OCI-LY7 (cell line): ENCODE data around the gene COBL.

ENCODE experiments used
- CTCF ChIP-seq: fragments of 200-600 bp; sonication (generic); conservative IDR thresholded peaks from 2 replicates; pipeline ENCODE4 v1.5.1; 2014; ENCODE audit warnings: mild to moderate bottlenecking, antibody characterized with exemption, low read length, moderate library complexity, mixed read lengths
- EZH2phosphoT487 ChIP-seq: fragments of 200-600 bp; sonication (generic); IDR thresholded peaks from 2 replicates; pipeline ENCODE4 v1.6.1; 2018; ENCODE audit warnings: low read depth, borderline replicate concordance, mild to moderate bottlenecking, mixed run types, antibody characterized with exemption, low read length, moderate library complexity, mixed read lengths

DNA sequence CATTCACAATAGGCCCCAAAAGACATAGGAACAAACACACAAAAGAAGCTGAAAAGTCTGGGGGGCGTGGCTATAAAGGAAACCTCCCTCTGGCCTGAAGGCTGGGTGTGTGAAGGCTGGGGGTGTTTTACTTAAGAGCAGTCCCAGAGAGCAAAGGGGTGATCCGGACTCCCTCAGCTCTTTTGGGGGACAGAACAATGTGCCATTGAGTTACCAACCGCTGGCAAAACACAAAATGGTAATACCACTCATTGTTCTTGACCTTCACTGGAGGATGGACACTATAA is 189.0 kb downstream of the COBL start:
- no peak for TF ChIP-seq CTCF
- no peak for TF ChIP-seq EZH2phosphoT487
